Measurements from ENCODE around the gene ADARB2.

ADARB2 gene

DNA sequence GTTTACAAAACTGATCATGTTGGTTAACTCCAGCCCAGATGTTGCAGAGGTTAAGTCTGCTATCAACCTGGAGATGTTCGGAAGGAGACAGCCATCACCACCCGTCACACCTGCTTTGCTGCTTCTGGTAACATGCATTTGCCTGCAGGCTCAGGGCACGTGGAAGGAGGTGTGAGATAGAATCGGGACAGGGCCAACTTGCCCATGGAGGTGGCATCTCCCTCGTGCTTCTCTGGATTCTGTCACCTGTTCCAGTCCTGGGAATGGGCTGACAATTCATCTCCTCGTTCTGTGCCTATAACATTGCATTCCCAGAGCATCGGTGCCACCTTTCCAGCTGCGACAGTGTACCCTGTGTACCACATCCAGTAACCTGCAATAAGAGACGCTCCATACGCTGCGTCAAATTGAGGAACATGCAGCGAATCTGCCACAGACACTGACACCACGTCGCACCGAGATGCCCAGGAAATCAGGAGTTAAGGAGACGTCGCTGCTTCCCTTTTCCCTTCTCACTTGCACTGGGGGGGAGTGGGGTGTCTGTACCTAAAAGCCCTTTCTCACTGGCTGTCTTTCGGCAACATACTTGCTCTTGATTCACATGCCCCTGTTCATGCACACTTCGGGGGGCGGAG lies 65.8 kb downstream of the ADARB2 start (continued):
- TF ChIP-seq, protein P1, sequence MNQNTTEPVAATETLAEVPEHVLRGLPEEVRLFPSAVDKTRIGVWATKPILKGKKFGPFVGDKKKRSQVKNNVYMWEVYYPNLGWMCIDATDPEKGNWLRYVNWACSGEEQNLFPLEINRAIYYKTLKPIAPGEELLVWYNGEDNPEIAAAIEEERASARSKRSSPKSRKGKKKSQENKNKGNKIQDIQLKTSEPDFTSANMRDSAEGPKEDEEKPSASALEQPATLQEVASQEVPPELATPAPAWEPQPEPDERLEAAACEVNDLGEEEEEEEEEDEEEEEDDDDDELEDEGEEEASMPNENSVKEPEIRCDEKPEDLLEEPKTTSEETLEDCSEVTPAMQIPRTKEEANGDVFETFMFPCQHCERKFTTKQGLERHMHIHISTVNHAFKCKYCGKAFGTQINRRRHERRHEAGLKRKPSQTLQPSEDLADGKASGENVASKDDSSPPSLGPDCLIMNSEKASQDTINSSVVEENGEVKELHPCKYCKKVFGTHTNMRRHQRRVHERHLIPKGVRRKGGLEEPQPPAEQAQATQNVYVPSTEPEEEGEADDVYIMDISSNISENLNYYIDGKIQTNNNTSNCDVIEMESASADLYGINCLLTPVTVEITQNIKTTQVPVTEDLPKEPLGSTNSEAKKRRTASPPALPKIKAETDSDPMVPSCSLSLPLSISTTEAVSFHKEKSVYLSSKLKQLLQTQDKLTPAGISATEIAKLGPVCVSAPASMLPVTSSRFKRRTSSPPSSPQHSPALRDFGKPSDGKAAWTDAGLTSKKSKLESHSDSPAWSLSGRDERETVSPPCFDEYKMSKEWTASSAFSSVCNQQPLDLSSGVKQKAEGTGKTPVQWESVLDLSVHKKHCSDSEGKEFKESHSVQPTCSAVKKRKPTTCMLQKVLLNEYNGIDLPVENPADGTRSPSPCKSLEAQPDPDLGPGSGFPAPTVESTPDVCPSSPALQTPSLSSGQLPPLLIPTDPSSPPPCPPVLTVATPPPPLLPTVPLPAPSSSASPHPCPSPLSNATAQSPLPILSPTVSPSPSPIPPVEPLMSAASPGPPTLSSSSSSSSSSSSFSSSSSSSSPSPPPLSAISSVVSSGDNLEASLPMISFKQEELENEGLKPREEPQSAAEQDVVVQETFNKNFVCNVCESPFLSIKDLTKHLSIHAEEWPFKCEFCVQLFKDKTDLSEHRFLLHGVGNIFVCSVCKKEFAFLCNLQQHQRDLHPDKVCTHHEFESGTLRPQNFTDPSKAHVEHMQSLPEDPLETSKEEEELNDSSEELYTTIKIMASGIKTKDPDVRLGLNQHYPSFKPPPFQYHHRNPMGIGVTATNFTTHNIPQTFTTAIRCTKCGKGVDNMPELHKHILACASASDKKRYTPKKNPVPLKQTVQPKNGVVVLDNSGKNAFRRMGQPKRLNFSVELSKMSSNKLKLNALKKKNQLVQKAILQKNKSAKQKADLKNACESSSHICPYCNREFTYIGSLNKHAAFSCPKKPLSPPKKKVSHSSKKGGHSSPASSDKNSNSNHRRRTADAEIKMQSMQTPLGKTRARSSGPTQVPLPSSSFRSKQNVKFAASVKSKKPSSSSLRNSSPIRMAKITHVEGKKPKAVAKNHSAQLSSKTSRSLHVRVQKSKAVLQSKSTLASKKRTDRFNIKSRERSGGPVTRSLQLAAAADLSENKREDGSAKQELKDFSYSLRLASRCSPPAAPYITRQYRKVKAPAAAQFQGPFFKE (tag by site-specific recombination; IDR thresholded peaks at IDR 0.05; ENCODE audit: borderline replicate concordance) = no peak
- no peak for TF ChIP-seq RBAK (tag by site-specific recombination; IDR thresholded peaks at IDR 0.05)
- TF ChIP-seq SETDB1 (IDR thresholded peaks at IDR 0.05; ENCODE audit: insufficient read length, low read length) = no peak
- TF ChIP-seq, protein P2, sequence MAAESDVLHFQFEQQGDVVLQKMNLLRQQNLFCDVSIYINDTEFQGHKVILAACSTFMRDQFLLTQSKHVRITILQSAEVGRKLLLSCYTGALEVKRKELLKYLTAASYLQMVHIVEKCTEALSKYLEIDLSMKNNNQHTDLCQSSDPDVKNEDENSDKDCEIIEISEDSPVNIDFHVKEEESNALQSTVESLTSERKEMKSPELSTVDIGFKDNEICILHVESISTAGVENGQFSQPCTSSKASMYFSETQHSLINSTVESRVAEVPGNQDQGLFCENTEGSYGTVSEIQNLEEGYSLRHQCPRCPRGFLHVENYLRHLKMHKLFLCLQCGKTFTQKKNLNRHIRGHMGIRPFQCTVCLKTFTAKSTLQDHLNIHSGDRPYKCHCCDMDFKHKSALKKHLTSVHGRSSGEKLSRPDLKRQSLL (tag by site-specific recombination; IDR thresholded peaks at IDR 0.05) = no peak
- no peak for TF ChIP-seq TCF7L2 (IDR thresholded peaks at IDR 0.05; ENCODE audit: borderline replicate concordance, low read depth, low read length)
- no peak for TF ChIP-seq ZNF302 (tag by site-specific recombination; IDR thresholded peaks at IDR 0.05; ENCODE audit: low read depth)
- TF ChIP-seq ZNF785 (tag by site-specific recombination; IDR thresholded peaks at IDR 0.05) = no peak
- no peak for TF ChIP-seq GLI2 (tag by site-specific recombination; IDR thresholded peaks at IDR 0.05; ENCODE audit: borderline replicate concordance, low read depth)
- no peak for TF ChIP-seq ZNF324 (tag by site-specific recombination; IDR thresholded peaks at IDR 0.05)
- TF ChIP-seq, protein P3, sequence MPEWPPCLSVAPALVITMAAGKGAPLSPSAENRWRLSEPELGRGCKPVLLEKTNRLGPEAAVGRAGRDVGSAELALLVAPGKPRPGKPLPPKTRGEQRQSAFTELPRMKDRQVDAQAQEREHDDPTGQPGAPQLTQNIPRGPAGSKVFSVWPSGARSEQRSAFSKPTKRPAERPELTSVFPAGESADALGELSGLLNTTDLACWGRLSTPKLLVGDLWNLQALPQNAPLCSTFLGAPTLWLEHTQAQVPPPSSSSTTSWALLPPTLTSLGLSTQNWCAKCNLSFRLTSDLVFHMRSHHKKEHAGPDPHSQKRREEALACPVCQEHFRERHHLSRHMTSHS (tag by site-specific recombination; IDR thresholded peaks at IDR 0.05) = no peak

DNA sequence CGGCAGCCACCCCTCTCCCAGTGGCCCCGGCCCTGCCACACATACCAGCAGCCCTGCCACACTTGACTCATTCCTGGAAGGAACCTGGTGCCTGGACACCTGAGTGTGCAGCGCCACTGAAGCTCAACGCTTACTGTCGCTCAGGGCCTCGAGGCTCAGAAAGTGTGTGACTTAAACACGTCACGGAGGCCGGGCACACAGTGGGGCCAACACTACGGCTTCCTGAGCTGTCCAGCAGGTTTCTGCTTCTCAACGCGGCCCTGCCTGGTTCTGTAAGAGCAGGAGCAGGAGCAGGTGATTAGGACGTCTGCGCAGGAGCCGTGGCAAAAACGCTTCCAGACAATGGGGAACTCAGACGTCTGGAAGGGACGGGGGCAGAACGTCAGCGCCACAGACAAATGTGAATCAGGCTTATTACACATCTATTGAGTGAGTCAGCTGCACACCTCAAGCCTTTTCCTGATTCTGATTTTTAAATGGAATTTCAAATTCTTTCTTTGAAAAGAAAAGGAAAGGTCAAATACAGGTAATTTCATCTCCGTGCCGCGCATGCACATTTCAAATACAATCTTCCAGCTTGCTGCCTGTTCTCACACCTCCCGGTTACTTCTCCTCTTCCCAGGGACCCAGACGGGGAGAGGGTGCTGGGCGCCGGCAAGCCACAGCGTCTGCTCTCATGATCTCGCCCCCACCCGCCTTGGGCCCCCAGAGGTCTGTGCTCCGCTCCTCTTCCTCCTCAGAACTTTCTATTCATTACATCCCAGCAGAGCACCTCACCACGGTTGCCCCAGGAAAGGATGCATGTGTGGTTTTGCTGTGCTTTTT lies 66.6 kb downstream of the ADARB2 start:
- H3K4me1 ChIP-seq (ENCODE audit: control insufficient read depth, insufficient read depth, low read length) = no peaks in the 10 kb centered on the region
- ChIA-PET POLR2A (no interaction called here), CTCF (no interaction called here)
- H3K27ac ChIP-seq (ENCODE audit: extremely low read depth, low read depth, low read length) = no peak overlapping the region
- no peaks in the 10 kb centered on the region for H3K36me3 ChIP-seq (ENCODE audit: control insufficient read depth in 2 of 2, insufficient read depth in 1 of 2, low read length in 2 of 2)
- no peaks in the 10 kb centered on the region for H3K9me3 ChIP-seq (ENCODE audit: control insufficient read depth, insufficient read depth, low read depth, low read length)
- no peak overlapping the region for H3K4me3 ChIP-seq (ENCODE audit: low read depth, low read length)
- TF ChIP-seq ZNF600 (tag by site-specific recombination; IDR thresholded peaks at IDR 0.05) (no peak), SP2 (tag by site-specific recombination; IDR thresholded peaks at IDR 0.05) (no peak), ZBTB8A (tag by site-specific recombination; IDR thresholded peaks at IDR 0.05) (no peak), MZF1 (tag by site-specific recombination; IDR thresholded peaks at IDR 0.05; ENCODE audit: borderline replicate concordance) (no peak), SP3 (tag by site-specific recombination; IDR thresholded peaks at IDR 0.05) (no peak), ZNF274 (IDR thresholded peaks at IDR 0.05; ENCODE audit: low read length) (no peak), ZNF274 (tag by site-specific recombination; IDR thresholded peaks at IDR 0.05; ENCODE audit: borderline replicate concordance) (no peak), BCL11A (tag by site-specific recombination; IDR thresholded peaks at IDR 0.05; ENCODE audit: low read depth) (no peak), EGR2 (tag by site-specific recombination; IDR thresholded peaks at IDR 0.05; ENCODE audit: low read depth) (no peak), MEIS1 (CRISPR knock-in tag; IDR thresholded peaks at IDR 0.05; ENCODE audit: borderline replicate concordance) (no peak), ZNF610 (tag by site-specific recombination; IDR thresholded peaks at IDR 0.05; ENCODE audit: borderline replicate concordance) (no peak), HOXC10 (CRISPR knock-in tag; IDR thresholded peaks at IDR 0.05) (no peak)
- TF ChIP-seq, protein P4, sequence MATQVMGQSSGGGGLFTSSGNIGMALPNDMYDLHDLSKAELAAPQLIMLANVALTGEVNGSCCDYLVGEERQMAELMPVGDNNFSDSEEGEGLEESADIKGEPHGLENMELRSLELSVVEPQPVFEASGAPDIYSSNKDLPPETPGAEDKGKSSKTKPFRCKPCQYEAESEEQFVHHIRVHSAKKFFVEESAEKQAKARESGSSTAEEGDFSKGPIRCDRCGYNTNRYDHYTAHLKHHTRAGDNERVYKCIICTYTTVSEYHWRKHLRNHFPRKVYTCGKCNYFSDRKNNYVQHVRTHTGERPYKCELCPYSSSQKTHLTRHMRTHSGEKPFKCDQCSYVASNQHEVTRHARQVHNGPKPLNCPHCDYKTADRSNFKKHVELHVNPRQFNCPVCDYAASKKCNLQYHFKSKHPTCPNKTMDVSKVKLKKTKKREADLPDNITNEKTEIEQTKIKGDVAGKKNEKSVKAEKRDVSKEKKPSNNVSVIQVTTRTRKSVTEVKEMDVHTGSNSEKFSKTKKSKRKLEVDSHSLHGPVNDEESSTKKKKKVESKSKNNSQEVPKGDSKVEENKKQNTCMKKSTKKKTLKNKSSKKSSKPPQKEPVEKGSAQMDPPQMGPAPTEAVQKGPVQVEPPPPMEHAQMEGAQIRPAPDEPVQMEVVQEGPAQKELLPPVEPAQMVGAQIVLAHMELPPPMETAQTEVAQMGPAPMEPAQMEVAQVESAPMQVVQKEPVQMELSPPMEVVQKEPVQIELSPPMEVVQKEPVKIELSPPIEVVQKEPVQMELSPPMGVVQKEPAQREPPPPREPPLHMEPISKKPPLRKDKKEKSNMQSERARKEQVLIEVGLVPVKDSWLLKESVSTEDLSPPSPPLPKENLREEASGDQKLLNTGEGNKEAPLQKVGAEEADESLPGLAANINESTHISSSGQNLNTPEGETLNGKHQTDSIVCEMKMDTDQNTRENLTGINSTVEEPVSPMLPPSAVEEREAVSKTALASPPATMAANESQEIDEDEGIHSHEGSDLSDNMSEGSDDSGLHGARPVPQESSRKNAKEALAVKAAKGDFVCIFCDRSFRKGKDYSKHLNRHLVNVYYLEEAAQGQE (tag by site-specific recombination; IDR thresholded peaks at IDR 0.05) = no peak
- TF ChIP-seq, protein P3 (tag by site-specific recombination; IDR thresholded peaks at IDR 0.05) = no peak
